HEK293T (cell line): ENCODE results near the gene EPOP.

Source experiments
- CTCF ChIA-PET: fragments of 350-600 bp; formaldehyde crosslinking; extraction: SDS; loops from one replicate; lab custom pipeline; 2021; ENCODE audit warnings: antibody characterized with exemption, inconsistent platforms; lab: Yijun Ruan, JAX
- POLR2A ChIA-PET: fragments of 350-600 bp; formaldehyde crosslinking; extraction: SDS; loops from one replicate; lab custom pipeline; 2020; ENCODE audit warnings: antibody characterized with exemption, inconsistent platforms; lab: Yijun Ruan, JAX
- DNase-seq: peaks from one replicate; pipeline ENCODE4 v3.0.0; 2012; ENCODE audit warnings: mixed read lengths; ENCODE audit errors: extremely low spot score
- ARNT ChIP-seq: fragments of 450-650 bp; IDR thresholded peaks from 2 replicates; pipeline ENCODE4 v1.6.1; 2017; ENCODE audit warnings: mild to moderate bottlenecking
- BHLHE40 ChIP-seq: fragments of 450-650 bp; IDR thresholded peaks from 2 replicates; pipeline ENCODE4 v1.6.1; 2016; ENCODE audit warnings: mild to moderate bottlenecking, moderate library complexity, borderline replicate concordance
- CTBP1 ChIP-seq: fragments of 450-650 bp; IDR thresholded peaks from 2 replicates; pipeline ENCODE4 v1.6.1; 2016; ENCODE audit warnings: borderline replicate concordance
- ELF4 ChIP-seq: fragments of 450-650 bp; IDR thresholded peaks from 2 replicates; pipeline ENCODE4 v1.6.1; 2017; ENCODE audit warnings: antibody characterized with exemption
- FOXA1 ChIP-seq: fragments of 450-650 bp; IDR thresholded peaks from 2 replicates; pipeline ENCODE4 v1.6.1; 2016; ENCODE audit warnings: mild to moderate bottlenecking
- FOXK2 ChIP-seq: fragments of 450-650 bp; IDR thresholded peaks from 2 replicates; pipeline ENCODE4 v1.6.1; 2016; ENCODE audit warnings: mild to moderate bottlenecking
- FOXM1 ChIP-seq: fragments of 450-650 bp; IDR thresholded peaks from 2 replicates; pipeline ENCODE4 v1.6.1; 2017; ENCODE audit warnings: mild to moderate bottlenecking, borderline replicate concordance
- HDGF ChIP-seq: fragments of 450-650 bp; IDR thresholded peaks from 2 replicates; pipeline ENCODE4 v1.6.1; 2017; ENCODE audit warnings: antibody characterized with exemption, borderline replicate concordance
- L3MBTL2 ChIP-seq: fragments of 450-650 bp; conservative IDR thresholded peaks from 2 replicates; pipeline ENCODE4 v1.6.1; 2016; ENCODE audit warnings: mild to moderate bottlenecking
- LEF1 ChIP-seq: fragments of 450-650 bp; IDR thresholded peaks from 2 replicates; pipeline ENCODE4 v1.6.1; 2017; ENCODE audit warnings: mild to moderate bottlenecking, borderline replicate concordance
- NFRKB ChIP-seq: fragments of 450-650 bp; IDR thresholded peaks from 2 replicates; pipeline ENCODE4 v1.6.1; 2016; ENCODE audit warnings: mild to moderate bottlenecking, moderate library complexity
- SP1 ChIP-seq: fragments of 450-650 bp; IDR thresholded peaks from 2 replicates; pipeline ENCODE4 v1.6.1; 2017
- SUZ12 ChIP-seq: fragments of 450-650 bp; IDR thresholded peaks from 2 replicates; pipeline ENCODE4 v1.6.1; 2016; ENCODE audit warnings: mild to moderate bottlenecking
- TARDBP ChIP-seq: fragments of 450-650 bp; IDR thresholded peaks from 2 replicates; pipeline ENCODE4 v1.6.1; 2016
- ZNF384 ChIP-seq: fragments of 450-650 bp; IDR thresholded peaks from 2 replicates; pipeline ENCODE4 v1.6.1; 2016
- TF ChIP-seq, protein P1 (sequence below): fragments of 450-650 bp; IDR thresholded peaks from 2 replicates; pipeline ENCODE4 v1.6.1; 2016

Gene EPOP

GRCh38 chr17:38673707-38674013, 1.1 kb downstream of the EPOP start:
- TF ChIP-seq NFRKB (no peak), FOXM1 (no peak), SP1 (no peak), TARDBP (no peak), ZNF384 (no peak), FOXA1 (no peak), CTBP1 (no peak), HDGF (no peak), ELF4 (no peak), LEF1 (no peak), ARNT (no peak), FOXK2 (no peak), L3MBTL2 (no peak), SUZ12 (no peak), BHLHE40 (no peak)
- TF ChIP-seq, protein P1, sequence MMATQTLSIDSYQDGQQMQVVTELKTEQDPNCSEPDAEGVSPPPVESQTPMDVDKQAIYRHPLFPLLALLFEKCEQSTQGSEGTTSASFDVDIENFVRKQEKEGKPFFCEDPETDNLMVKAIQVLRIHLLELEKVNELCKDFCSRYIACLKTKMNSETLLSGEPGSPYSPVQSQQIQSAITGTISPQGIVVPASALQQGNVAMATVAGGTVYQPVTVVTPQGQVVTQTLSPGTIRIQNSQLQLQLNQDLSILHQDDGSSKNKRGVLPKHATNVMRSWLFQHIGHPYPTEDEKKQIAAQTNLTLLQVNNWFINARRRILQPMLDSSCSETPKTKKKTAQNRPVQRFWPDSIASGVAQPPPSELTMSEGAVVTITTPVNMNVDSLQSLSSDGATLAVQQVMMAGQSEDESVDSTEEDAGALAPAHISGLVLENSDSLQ, result no peak
- ChIA-PET CTCF (interaction anchor here (0.5 to 1.9 kb wide), 3 partner anchors 11 to 178 kb away, joined by 3 to 8 read pairs (median 3); no protein-coding TSS in a partner anchor), POLR2A (no interaction called here)
- no peak for DNase-seq

DNA sequence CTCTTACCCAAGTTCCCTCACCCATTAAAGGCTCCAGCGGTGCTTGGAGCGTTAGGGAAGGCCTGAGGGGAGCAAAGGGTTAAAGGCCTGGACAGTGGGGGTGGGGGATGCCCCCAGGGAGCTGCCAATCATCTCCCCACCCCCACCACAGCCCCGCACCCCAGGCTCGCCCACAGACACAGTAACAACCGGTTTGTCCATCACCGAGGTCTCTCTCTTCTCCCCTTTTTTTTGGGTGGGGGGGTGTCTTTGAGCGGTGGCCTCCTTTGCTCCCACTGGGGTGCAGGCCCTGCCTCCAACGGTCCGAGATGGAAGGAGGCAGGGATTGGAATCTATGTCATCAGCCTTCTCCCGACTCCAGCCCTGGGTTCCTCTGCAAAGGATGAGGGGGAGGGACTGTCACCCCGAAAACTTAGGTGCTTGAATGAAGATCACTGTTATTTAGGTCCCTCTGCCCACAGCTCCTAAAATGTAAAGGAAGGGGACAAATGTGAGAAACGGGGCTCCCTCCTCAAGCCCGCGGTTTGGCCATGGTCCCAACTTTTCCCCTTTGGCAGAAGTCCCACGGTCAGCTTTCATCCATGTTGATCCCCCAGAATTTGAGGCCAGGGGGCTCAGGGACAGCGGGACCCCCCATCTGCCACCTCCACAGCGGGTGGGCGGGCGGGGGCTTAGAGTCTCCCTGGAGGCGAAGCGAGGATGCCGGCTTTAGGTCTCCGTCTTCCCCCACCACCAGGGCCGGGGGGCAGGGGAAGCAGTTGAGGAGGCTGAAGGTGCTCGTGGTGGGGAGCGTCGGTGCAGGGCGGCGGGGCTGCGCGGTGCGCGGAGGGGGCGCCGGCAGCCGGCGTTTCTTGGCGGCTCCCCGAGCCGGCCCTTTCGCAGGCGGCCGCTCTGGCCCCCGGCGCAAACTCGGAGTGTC, 1.7 kb downstream of the EPOP start:
- no peak for DNase-seq
- TF ChIP-seq CTBP1, result no peak
- TF ChIP-seq ELF4, result no peak
- TF ChIP-seq, protein P1, result peak; percentile 59
- CTCF ChIA-PET, result interaction anchor here (0.5 to 1.6 kb wide), 2 partner anchors 115 to 178 kb away, joined by 3 read pairs; no protein-coding TSS in a partner anchor
- POLR2A ChIA-PET, result no interaction called here

DNA sequence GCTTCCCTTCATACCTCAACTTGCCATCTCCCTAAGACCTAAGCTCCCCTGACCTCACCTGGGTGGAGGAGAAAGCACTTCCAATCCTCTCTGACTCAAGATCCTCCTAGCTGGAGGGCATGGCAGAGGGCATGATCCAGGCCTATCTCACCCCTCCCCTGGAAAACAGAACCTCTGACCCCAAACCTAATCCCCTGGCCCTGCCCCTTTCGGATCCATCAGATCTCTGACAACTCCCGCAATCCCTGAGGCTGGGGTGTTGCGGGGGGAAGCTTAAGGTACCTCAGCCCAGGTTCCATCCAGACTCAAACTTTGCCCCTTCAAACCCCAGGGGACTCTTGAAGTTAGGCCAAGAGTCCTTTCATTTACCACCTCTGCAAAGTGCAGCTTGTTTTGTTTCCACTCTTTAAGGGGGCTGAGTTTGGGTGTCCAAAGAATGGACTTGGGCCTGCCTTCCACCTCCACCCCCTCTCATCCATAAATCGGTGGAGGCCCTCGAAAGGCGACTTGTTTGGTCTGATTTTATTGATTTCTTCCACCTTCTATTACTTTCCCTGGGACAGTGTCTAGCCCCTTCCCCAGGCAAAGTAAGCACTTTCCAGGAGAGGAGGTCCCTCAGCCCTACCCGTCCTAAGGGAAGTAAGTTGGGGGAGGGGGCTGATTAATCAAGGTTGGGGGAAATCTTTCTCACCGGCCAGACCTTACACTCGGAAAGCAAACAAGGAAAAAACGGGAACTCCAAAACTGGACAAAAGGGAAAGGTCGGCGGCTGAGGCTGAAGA, 2.6 kb downstream of the EPOP start:
- DNase-seq, result no peak
- ChIA-PET CTCF (no interaction called here), POLR2A (interaction anchor here (0.6 to 1.9 kb wide), 3 partner anchors 9 to 80 kb away, joined by 3 to 4 read pairs (median 3); partner anchors contain the start of gene PSMB3)
- TF ChIP-seq HDGF (no peak), TARDBP (no peak), SUZ12 (no peak), FOXA1 (no peak), CTBP1 (no peak), FOXK2 (no peak), FOXM1 (no peak), L3MBTL2 (no peak), ELF4 (no peak), BHLHE40 (no peak), NFRKB (no peak), ARNT (no peak), ZNF384 (no peak), SP1 (no peak), LEF1 (no peak)
- TF ChIP-seq, protein P1, result no peak

DNA sequence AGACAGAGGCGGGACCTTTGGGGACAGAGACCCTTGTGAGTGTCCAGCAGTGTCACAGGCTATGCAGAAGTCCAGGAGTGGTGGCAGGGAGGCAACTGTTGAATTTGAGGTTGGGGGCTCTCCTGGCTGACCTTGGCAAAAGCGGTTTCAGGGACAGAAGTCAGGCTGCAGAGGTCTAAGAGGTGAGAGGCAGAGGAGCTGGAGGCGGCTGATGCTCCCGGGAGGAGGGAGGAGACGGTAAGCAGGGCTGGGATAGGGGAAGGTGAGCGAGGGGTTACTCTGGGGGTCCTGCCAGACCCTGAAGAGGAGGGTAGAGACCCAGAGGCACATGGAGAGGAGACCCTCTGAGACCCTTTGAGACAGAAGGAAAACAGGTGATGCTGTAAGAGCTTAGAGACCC, 5.2 kb downstream of the EPOP start:
- TF ChIP-seq NFRKB (no peak), HDGF (no peak), FOXA1 (no peak), ARNT (no peak), BHLHE40 (no peak), L3MBTL2 (no peak), SUZ12 (no peak), LEF1 (no peak), CTBP1 (no peak), TARDBP (no peak), FOXK2 (no peak), SP1 (no peak), FOXM1 (no peak), ZNF384 (no peak), ELF4 (no peak)
- TF ChIP-seq, protein P1, result no peak
- DNase-seq, result no peak
- ChIA-PET POLR2A (interaction anchor here (0.8 to 1.2 kb wide), 3 partner anchors 35 to 104 kb away, joined by 3 to 5 read pairs (median 3); partner anchors contain the start of genes MLLT6 and PSMB3), CTCF (interaction anchor here (0.6 to 1.4 kb wide), 4 partner anchors 9 to 111 kb away, joined by 3 to 7 read pairs (median 3); no protein-coding TSS in a partner anchor)

- TF ChIP-seq SUZ12, result no peak
- TF ChIP-seq TARDBP, result no peak
- TF ChIP-seq NFRKB, result no peak
- no peak for TF ChIP-seq HDGF
- no peak for TF ChIP-seq L3MBTL2
- TF ChIP-seq SP1, result no peak
- TF ChIP-seq CTBP1, result no peak
- TF ChIP-seq ELF4, result no peak
- no peak for TF ChIP-seq FOXA1
- no peak for TF ChIP-seq LEF1
- TF ChIP-seq ARNT, result no peak
- TF ChIP-seq FOXM1, result no peak
- TF ChIP-seq, protein P1, result no peak
- no peak for TF ChIP-seq BHLHE40
- no peak for TF ChIP-seq ZNF384
- TF ChIP-seq FOXK2, result no peak
- ChIA-PET CTCF (interaction anchor here (0.6 to 1.5 kb wide), 11 partner anchors 14 to 480 kb away, joined by 3 to 9 read pairs (median 3); no protein-coding TSS in a partner anchor), POLR2A (interaction anchor here (0.6 to 1.3 kb wide), 3 partner anchors 81 to 160 kb away, joined by 3 read pairs; no protein-coding TSS in a partner anchor)
- no peak for DNase-seq
Measured at GRCh38 chr17:38667787-38668122, 7.0 kb downstream of the EPOP start.
